HG03103 (cell line): Measurements from ENCODE around the gene LGALS7B.

ENCODE experiments used
- ATAC-seq: cut with Tn5 transposase; IDR thresholded peaks from one replicate; pipeline ENCODE4 v1.9.1; 2021; ENCODE audit warnings: low read depth; ENCODE audit not compliant: unreplicated experiment

The LGALS7B gene

DNA sequence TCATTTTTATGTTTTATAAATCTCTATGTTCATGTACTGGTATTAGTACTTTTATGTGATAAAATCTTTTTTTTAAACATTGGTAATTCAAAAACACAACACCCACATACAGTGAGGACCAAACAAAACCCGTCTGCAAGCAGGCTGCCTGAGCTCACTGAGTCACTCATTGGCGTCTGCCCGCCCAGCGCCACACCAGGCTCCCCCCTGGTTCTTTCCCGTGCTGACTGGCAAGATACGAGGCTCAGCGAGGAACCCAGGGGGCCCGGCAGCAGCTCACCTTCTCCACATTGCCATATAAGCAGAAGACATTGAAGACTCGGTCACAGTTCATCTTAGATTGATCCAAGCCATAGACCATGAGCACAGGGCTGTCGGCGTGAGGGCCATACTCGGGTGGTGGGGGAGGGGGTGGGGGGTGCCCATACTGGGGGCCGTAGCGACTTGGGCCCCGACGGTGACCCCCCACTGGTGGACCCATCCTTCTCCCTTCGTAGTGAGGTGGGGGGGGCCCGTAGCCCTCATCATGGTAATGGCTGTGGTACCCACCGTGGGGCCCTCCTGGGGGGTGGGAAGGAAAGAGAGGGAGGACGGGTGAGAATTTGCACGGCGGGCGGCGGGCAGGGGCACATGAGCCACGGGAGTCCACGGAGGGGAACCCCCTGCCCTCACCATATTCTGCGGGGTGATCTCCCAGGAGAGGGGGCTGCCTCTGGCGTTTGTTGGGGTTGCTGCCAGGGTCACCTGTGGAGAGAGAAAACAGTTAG, 51.0 kb downstream of the LGALS7B start:
- no peak for ATAC-seq

- ATAC-seq: no peak
These were observed 51.6 kb downstream of the LGALS7B start for GRCh38 chr19:38840583-38840968.
